Measurements from ENCODE around the gene ARID4B.

The ARID4B gene

DNA sequence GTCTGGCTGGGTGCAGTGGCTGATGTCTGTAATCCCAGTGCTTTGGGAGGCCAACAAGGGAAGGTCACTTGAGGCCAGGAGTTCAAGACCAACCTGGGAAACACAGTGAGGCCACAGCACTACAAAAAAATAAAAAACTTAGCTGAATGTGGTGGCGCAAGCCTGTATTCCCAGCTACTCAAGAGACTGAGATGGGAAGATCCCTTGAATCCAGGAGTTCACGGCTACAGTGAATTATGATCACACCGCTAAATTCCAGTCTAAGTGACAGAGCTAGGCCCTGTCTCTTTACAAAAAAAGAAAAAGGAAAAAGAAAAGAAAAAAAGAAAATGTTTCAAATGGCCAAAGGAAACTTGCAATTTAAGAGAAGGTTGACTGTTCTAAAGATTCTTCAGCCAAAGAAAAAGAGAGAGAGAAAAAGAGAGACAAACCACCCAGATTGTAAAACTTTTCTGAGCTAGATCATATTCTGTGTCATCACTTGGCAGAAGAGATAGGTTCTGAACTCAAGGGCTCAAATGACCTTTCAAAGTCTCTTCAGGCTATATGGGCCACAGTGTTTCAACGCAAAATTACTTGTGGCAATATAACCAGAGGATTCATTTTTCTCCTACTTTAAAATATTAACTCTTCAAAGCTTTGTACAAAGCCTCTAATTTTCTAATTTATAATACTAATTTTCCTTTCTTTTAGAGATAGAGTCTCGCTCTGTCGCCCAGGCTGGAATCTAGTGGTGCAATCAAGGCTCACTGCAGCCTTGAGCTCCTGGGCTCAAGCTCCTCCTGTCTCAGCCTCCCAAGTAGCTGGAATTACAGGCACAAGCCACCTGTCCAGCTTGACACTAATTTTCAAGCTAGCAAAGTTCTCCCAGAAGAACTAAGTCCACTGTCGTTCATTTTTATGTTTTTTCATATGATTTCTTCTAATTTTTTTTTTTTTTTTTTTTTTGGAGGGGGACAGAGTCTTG, 20.5 kb downstream of the ARID4B start:
- CTCF ChIA-PET: interaction anchor here (0.6 to 1.2 kb wide), 6 partner anchors 16 to 1319 kb away, joined by 3 to 4 read pairs (median 3); no protein-coding TSS in a partner anchor
- peaks cover 9 to 22% of the 10 kb centered on the region in 2 experiments; a peak in 2 of 3 replicates for H3K36me3 ChIP-seq (ENCODE audit: control insufficient read depth in 2 of 2, insufficient read depth in 1 of 2, low read length in 2 of 2)
- H3K9me3 ChIP-seq (ENCODE audit: control insufficient read depth, insufficient read depth, low read depth, low read length): no peaks in the 10 kb centered on the region
- H3K27ac ChIP-seq (ENCODE audit: extremely low read depth, low read depth, low read length): no peak overlapping the region
- H3K4me3 ChIP-seq (ENCODE audit: low read depth, low read length): no peak overlapping the region
- TF ChIP-seq MZF1 (tag by site-specific recombination; IDR thresholded peaks at IDR 0.05; ENCODE audit: borderline replicate concordance) (0 out of 2 replicates have a peak, but pooled peaks have one; percentile 21), PRDM1 (tag by site-specific recombination; IDR thresholded peaks at IDR 0.05) (no peak), ZNF292 (tag by site-specific recombination; IDR thresholded peaks at IDR 0.05; ENCODE audit: borderline replicate concordance, low read depth) (no peak), FEZF1 (tag by site-specific recombination; IDR thresholded peaks at IDR 0.05) (no peak), TRIM28 (IDR thresholded peaks at IDR 0.05; ENCODE audit: borderline replicate concordance, low read length) (no peak), ZNF596 (tag by site-specific recombination; IDR thresholded peaks at IDR 0.05) (peak; percentile 63), ZNF223 (tag by site-specific recombination; IDR thresholded peaks at IDR 0.05) (no peak), OSR2 (tag by site-specific recombination; IDR thresholded peaks at IDR 0.05) (0 out of 2 replicates have a peak, but pooled peaks have one; percentile 8), ZNF362 (tag by site-specific recombination; IDR thresholded peaks at IDR 0.05) (0 out of 2 replicates have a peak, but pooled peaks have one; percentile 28)
- TF ChIP-seq, protein P1, sequence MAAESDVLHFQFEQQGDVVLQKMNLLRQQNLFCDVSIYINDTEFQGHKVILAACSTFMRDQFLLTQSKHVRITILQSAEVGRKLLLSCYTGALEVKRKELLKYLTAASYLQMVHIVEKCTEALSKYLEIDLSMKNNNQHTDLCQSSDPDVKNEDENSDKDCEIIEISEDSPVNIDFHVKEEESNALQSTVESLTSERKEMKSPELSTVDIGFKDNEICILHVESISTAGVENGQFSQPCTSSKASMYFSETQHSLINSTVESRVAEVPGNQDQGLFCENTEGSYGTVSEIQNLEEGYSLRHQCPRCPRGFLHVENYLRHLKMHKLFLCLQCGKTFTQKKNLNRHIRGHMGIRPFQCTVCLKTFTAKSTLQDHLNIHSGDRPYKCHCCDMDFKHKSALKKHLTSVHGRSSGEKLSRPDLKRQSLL (tag by site-specific recombination; IDR thresholded peaks at IDR 0.05): peak; percentile 71; the same call in 1 of the 2 replicates
- POLR2A ChIA-PET: interaction anchor here (0.6 to 1.4 kb wide), 2 partner anchors 21 to 31 kb away, joined by 3 to 6 read pairs; partner anchors contain the start of gene GGPS1
- H3K4me1 ChIP-seq (ENCODE audit: control insufficient read depth, insufficient read depth, low read length): peaks cover 30% of the 10 kb centered on the region

GRCh38 chr1:235304549-235305451, 23.2 kb downstream of the ARID4B start:
- POLR2A ChIA-PET: interaction anchor here (0.7 kb wide), 1 partner anchor 24 kb away, joined by 4 read pairs; the partner anchor contains the start of gene GGPS1
- Histone ChIP-seq H3K4me3 (ENCODE audit: low read depth, low read length) (no peak overlapping the region), H3K27ac (ENCODE audit: extremely low read depth, low read depth, low read length) (peak overlapping the region; percentile 57), H3K9me3 (ENCODE audit: control insufficient read depth, insufficient read depth, low read depth, low read length) (no peaks in the 10 kb centered on the region), H3K36me3 (ENCODE audit: control insufficient read depth in 2 of 2, insufficient read depth in 1 of 2, low read length in 2 of 2) (peaks cover 0 to 8% of the 10 kb centered on the region in 2 experiments; a peak in 1 of 3 replicates), H3K4me1 (ENCODE audit: control insufficient read depth, insufficient read depth, low read length) (peaks cover 30% of the 10 kb centered on the region)
- CTCF ChIA-PET: interaction anchor here (0.5 to 3.1 kb wide), 6 partner anchors 10 to 818 kb away, joined by 3 to 12 read pairs (median 4); no protein-coding TSS in a partner anchor
- TF ChIP-seq, protein P2, sequence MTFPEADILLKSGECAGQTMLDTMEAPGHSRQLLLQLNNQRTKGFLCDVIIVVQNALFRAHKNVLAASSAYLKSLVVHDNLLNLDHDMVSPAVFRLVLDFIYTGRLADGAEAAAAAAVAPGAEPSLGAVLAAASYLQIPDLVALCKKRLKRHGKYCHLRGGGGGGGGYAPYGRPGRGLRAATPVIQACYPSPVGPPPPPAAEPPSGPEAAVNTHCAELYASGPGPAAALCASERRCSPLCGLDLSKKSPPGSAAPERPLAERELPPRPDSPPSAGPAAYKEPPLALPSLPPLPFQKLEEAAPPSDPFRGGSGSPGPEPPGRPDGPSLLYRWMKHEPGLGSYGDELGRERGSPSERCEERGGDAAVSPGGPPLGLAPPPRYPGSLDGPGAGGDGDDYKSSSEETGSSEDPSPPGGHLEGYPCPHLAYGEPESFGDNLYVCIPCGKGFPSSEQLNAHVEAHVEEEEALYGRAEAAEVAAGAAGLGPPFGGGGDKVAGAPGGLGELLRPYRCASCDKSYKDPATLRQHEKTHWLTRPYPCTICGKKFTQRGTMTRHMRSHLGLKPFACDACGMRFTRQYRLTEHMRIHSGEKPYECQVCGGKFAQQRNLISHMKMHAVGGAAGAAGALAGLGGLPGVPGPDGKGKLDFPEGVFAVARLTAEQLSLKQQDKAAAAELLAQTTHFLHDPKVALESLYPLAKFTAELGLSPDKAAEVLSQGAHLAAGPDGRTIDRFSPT (tag by site-specific recombination; IDR thresholded peaks at IDR 0.05): peak; percentile 19; the same call in 1 of the 2 replicates
- no peak for TF ChIP-seq ZNF596 (tag by site-specific recombination; IDR thresholded peaks at IDR 0.05)
- no peak for TF ChIP-seq ZNF830 (tag by site-specific recombination; IDR thresholded peaks at IDR 0.05; ENCODE audit: low read depth)
- no peak for TF ChIP-seq ZNF549 (tag by site-specific recombination; IDR thresholded peaks at IDR 0.05)
- TF ChIP-seq ZNF747 (tag by site-specific recombination; IDR thresholded peaks at IDR 0.05): no peak
- TF ChIP-seq, protein P3, sequence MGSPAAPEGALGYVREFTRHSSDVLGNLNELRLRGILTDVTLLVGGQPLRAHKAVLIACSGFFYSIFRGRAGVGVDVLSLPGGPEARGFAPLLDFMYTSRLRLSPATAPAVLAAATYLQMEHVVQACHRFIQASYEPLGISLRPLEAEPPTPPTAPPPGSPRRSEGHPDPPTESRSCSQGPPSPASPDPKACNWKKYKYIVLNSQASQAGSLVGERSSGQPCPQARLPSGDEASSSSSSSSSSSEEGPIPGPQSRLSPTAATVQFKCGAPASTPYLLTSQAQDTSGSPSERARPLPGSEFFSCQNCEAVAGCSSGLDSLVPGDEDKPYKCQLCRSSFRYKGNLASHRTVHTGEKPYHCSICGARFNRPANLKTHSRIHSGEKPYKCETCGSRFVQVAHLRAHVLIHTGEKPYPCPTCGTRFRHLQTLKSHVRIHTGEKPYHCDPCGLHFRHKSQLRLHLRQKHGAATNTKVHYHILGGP (tag by site-specific recombination; IDR thresholded peaks at IDR 0.05): no peak
- TF ChIP-seq ZNF529 (tag by site-specific recombination; IDR thresholded peaks at IDR 0.05; ENCODE audit: insufficient replicate concordance): no peak
- TF ChIP-seq PRDM6 (tag by site-specific recombination; IDR thresholded peaks at IDR 0.05): peak; percentile 85
- TF ChIP-seq ZNF138 (tag by site-specific recombination; IDR thresholded peaks at IDR 0.05; ENCODE audit: borderline replicate concordance): no peak
- TF ChIP-seq ZNF366 (tag by site-specific recombination; conservative IDR thresholded peaks at IDR 0.05): 0 out of 2 replicates have a peak, but pooled peaks have one; percentile 10
- no peak for TF ChIP-seq ZNF510 (tag by site-specific recombination; IDR thresholded peaks at IDR 0.05; ENCODE audit: insufficient replicate concordance)
